GM10847 (cell line): ENCODE data around the gene CANX.

ENCODE experiments used
- POLR2A ChIP-seq: IDR thresholded peaks from 2 replicates; pipeline ENCODE4 v1.6.1; 2011; ENCODE audit not compliant: insufficient read length; ENCODE audit errors: extremely low read depth

CANX gene, protein sequence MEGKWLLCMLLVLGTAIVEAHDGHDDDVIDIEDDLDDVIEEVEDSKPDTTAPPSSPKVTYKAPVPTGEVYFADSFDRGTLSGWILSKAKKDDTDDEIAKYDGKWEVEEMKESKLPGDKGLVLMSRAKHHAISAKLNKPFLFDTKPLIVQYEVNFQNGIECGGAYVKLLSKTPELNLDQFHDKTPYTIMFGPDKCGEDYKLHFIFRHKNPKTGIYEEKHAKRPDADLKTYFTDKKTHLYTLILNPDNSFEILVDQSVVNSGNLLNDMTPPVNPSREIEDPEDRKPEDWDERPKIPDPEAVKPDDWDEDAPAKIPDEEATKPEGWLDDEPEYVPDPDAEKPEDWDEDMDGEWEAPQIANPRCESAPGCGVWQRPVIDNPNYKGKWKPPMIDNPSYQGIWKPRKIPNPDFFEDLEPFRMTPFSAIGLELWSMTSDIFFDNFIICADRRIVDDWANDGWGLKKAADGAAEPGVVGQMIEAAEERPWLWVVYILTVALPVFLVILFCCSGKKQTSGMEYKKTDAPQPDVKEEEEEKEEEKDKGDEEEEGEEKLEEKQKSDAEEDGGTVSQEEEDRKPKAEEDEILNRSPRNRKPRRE

GRCh38 chr5:179698935-179699615 lies at the start of gene CANX:
TSS of gene CANX (plus strand) at chr5:179698967. CDS start at chr5:179705682, 6,715 bp downstream.
- peak; percentile 85 for TF ChIP-seq POLR2A

DNA sequence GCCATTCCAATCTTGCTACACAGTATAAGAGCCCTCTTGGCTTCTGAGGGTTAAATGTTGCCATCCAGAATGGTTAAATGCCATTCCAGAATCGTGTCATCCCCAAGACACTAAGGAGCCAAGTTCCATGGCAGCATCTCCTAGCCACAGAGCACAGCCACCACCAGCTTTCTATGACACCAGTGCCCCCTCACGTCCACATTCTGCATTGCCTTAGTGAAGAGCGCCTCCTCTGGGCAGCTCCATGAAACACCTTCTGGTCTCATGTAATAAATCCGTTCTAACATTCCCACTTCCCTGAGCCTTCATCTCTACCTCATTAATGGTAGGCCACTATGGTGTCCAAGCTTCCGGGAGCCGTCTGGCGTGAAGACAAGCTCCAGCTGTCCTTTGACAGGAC lies 30.4 kb upstream of the CANX start:
- no peak for TF ChIP-seq POLR2A

GRCh38 chr5:179678223-179679013 lies 20.3 kb upstream of the CANX start:
- peak; percentile 96 for TF ChIP-seq POLR2A

- no peak for TF ChIP-seq POLR2A
Measured at GRCh38 chr5:179679014-179679674, 19.6 kb upstream of the CANX start.

- no peak for TF ChIP-seq POLR2A
Measured at GRCh38 chr5:179680014-179680779, 18.6 kb upstream of the CANX start.

GRCh38 chr5:179680780-179681401 lies 17.9 kb upstream of the CANX start, which contains the start of gene CBY3:
TSS of gene CBY3 (minus strand) at chr5:179681034. CDS start at chr5:179680918, 116 bp downstream.
- no peak for TF ChIP-seq POLR2A

- TF ChIP-seq POLR2A = no peak
Measured at GRCh38 chr5:179694561-179694960, 4.2 kb upstream of the CANX start.

DNA sequence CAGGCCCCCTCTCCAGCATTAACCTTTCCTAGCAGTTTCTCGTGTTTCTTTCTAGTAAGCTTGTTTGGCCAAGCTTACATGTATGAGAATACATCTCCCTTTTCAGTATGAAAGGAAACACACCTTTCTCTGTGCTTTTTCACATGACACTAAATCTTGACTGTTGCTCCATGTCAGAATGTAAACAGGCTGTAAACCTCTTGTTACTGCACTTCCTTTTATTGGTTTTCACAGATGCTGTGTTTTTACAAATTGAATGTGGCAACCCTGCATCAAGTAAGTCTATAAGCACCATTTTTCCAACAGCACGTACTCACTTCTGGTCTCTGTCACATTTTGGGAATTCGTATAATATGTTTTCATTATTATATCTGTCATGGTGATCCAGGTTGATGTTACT lies 2.2 kb upstream of the CANX start:
- TF ChIP-seq POLR2A = no peak

DNA sequence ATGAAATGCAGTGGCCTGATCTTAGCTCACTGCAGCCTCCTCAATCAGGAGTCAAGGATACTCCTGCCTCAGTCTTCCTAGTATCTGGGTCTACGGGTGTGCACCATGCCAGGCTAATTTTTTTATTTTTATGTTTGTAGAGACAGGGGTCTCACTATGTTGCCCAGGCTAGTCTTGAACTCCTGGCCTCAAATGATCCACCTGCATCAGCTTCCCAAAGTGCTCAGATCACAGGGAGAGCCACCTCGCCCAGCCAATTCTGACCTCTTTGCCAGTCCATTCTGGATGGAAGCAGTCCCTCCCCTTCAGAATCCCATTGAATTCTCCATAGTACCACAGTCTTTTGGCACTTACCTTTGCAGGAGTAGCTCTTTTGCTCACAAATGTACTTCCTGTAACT lies 1.7 kb upstream of the CANX start:
- TF ChIP-seq POLR2A = no peak

DNA sequence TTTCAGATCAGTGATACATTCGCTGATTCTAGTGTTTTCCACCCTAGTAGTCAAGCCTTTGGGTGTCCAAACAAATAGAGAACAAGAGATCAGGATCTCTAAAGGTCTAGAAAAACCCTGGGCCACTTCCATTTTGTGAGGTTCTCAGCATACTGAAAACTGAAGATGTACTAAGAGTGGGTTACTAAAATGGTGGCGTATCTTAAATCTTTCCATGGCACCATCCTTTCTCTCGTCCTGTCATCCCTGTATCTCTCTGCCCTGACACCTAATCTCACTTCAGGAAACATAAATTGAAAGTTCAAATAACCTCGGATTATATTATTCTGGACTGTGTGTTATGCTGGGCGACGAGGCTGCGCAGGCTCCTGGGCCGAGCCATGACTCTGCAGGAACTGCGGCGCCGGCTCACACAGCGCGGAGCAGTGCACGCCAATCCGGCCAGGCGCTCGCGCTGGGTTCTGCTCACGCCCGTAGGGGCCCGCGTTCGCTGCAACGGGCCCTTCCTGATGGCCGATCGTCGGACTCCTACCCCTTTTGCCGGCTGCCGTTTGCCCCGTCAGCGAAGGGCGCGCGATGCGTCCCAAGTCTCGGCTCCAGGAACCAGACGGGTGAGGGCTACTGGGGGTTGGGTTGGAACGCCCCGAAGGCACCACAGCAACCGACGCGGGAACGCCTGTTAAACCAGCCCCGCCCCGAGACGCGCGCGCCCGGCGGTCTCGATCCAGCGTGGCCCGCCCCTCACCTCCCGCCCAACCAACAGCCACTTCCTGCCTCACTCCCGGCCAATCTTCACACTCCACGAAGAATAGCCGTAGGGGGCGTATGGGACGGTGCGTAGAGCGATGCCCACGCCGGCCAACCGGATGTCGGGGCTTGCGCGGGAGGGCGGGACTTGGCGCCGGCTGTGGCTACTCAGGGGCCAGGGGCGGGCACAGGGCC lies 503 bp upstream of the CANX start:
- peak; percentile 86 for TF ChIP-seq POLR2A

GRCh38 chr5:179699616-179700237 lies 960 bp downstream of the CANX start:
- TF ChIP-seq POLR2A = no peak

DNA sequence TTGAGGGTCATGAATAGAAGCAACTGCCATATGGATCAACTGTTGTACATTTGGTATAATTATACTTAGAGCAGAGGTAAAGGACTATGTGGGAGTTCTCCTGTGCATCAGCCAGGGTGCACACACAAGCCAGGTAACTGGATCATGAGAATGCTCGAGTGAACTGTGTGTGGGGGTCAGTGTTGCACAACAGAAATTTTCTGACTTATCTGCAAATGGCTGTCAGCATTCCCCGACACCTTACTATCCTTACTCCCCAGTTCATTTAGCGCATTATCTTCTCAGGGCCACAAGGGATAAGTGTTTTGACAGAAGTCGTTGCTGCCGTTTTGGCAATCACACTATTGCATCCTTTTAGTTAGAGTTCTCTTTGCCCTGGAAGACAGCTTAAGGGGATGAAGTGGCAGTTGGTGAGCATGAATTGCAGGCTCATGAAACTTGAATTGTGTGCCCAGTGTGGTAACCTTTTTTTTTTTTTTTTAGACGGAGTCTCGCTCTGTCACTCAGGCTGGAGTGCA lies 1.7 kb downstream of the CANX start:
- TF ChIP-seq POLR2A = no peak
